LHCN-M2 (cell line): ENCODE measurements around the gene TDRD9. TPM values are rescaled to one million over a fixed set of nuclear protein-coding genes. Genes with fewer than 3 reads are reported as not detected.

Source experiments
- DNase-seq: peaks from one replicate; pipeline ENCODE4 v3.0.0-alpha.2; 2012; ENCODE audit warnings: low read depth
- total RNA-seq: library from RNA; depleted of rRNA; stranded (reverse); fragments of >200 nt; gene quantifications from 2 replicates; pipeline ENCODE4 v1.2.3, GENCODE V29; 2014

The TDRD9 gene
- total RNA-seq, 1 experiment from 2014 or later, result 3.5 TPM

DNA sequence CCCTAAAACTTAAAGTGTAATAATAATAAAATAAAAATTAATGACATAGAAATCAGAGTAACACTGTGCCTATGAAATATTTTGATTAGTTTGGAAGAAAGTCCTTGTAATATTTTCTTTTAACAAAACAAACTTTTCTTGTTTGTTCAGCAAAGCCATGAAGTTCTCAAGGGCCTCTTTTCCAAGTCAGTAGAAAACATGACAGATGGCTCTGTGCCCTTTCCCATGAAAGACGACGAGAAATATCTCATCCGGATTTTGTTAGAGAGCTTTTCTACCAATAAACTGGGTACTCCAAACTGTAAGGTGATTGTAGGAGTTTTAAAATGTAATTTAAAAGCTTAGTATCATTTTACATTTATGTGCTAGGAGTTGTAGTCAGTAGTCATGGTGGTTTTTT lies 102.7 kb downstream of the TDRD9 start:
- DNase-seq, result no peak

DNA sequence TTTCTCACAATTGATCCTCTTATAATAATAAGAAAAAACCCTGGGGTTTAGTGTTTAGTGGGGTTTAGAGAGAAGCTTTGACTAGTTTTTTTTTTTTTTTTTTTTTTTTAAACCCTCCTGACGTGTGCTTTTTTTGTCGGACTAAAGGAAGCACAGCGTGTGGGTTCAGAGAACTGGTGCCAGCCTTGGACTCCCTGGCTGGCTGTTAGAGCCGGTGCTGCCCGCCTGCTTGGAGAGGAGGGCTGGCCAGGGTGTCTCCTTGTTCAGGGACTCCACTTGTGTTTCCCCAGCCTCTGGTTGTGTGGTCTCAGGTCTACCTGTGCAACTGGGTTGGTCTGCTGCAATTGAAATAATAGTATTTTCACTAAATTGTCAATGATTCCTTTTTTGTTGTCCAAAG lies 103.1 kb downstream of the TDRD9 start:
- DNase-seq, result no peak

GRCh38 chr14:104034976-104035699 lies 106.9 kb downstream of the TDRD9 start:
- no peak for DNase-seq

- DNase-seq, result no peak
These were observed 108.0 kb downstream of the TDRD9 start for GRCh38 chr14:104036212-104036611.

GRCh38 chr14:104037074-104037473 lies 108.8 kb downstream of the TDRD9 start:
- no peak for DNase-seq

DNA sequence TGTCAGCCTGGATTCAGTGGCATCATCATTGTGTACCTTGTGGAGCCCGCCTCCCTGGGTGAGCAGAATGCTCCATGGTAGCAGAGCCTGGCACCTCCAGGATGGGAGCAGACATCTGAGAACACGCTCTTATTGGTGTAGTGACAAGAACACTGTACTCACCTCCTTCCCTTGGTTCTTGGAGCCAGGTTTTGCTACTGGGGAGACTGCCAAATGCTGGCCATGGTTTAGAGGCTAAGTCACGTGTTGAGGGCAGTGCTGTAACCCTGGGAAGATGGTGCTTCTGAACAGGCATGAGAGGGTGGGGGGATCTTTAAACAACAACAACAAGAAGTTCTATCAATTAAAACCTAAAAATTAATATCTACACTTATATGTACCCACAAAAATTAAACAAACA lies 109.6 kb downstream of the TDRD9 start:
- no peak for DNase-seq

GRCh38 chr14:104039214-104039613 lies 111.0 kb downstream of the TDRD9 start:
- no peak for DNase-seq

DNA sequence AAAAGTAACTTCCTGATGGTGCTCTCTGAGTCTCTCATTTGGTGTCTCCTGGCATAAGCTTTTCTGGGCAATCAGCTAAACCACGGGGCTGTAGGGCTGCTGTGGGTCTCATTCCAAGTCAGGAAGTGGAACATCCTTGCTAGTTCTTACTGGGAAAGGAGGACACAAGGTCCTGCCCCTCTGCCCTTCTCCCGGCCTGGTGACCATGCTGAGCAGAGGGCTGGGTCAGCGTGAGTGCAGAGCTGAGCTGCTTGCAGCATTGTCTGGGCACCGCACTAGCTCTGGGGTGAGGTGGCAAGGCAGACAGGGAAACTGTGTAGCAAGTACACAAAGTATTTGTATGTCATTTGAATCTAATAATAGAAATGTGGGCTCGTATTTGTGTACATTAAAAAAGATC lies 112.3 kb downstream of the TDRD9 start:
- peak; percentile 37 for DNase-seq

GRCh38 chr14:104041430-104042104 lies 113.3 kb downstream of the TDRD9 start:
- no peak for DNase-seq

DNA sequence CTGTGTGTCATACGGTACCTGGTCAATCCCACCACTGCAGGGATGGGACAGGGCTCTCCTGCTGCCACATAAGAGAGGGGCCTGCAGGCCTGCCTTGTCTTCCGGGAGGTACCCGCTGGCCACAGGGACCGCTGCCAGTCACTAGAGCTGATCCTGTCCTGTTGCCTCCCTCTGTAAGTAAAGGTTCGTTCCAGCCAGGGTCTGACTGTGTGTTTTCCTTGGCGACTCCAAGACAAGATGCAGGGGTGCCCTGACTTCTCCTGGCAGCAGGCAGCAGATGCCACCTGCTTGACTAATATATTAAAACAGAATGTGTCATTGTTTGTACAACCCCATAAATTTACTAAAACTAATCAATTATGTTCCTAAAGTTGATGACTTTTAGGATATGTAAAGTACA lies 115.8 kb downstream of the TDRD9 start:
- DNase-seq, result no peak

DNA sequence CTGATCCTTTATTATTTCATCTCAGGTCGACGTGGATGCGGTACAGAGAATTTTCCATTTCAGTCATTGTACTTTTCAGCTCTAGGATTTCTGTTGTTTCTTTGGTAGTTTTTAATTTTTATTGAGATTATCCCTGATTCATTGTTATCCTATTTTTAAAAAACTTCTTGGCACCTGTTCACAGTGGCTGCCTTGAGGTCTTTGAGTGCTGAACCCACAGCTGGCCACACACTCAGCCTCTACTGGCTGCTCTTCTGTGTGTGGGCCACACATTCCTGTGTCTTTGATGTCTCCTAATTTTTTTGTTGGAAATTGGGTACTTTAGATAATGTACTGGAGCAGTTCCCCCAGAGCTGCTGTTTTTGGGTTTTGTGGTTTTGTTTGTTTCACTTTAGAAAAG lies 119.5 kb downstream of the TDRD9 start:
- DNase-seq, result peak; percentile 71

- peak; percentile 97 for DNase-seq
These were observed 120.7 kb downstream of the TDRD9 start for GRCh38 chr14:104048758-104049507.

GRCh38 chr14:104049576-104050240 lies 121.5 kb downstream of the TDRD9 start:
- DNase-seq, result peak; percentile 22

DNA sequence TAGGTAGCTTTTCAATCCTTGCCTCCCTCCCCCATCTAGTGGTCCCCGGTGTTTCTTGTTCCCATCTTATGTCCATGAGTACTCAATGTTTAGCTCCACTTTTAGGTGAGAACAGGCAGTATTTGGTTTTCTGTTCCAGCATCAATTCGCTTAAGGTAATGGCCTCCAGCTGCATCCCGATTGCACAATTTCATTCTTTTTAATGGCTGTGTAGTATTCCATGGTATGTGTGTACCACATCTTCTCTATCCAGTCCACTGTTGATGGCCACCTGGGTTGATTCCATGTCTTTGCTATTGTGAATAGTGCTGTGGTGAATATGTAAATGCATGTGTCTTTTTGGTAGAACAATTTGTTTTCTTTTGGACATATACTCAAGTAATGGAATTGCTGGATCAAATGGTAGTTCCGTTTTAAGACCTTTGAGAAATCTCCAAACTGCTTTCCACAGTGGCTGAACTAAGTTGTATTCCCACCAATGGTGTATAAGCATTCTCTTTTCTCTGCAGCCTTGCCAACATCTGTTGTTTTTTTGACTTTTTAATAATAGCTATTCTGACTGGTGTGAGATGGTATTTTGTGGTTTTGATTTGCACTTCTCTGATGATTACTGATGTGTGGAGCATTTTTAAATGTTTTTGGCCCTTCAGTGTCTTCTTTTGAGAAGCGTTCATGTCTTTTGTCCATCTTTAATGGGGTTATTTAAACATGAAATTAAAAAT lies 123.0 kb downstream of the TDRD9 start:
- peak; percentile 81 for DNase-seq

DNA sequence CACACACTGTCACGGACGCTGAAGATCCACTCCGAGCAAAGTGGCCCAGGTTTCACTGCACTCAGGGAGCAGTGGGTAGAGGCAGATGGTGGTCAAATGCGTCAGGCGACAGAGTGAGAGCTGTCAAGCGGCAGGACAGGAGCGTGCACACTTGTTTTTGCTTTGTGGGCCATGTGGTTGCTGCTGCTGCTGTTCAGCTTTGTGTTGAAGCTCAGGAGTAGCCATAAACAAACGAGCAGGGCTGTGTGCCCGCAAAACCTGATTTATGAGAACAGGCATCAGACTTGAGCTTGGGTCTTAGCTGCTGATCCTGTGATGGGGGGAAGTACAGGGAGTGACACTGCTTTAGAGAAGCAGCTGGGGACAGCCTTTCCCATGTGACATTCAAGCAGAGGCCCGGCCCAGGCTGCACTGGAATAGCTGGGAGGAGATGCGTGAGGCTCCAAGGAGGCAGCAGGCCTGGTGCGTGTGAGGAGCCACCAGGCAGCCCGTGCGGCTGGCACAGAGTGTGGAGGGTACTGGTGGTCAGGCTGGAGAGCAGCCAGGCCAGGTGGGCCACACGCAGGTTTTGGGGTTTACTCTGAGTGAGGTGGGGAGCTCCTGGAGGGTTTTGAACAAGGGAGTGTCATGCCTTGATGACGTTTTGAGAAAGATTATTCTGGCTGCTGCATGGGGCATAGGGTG lies 126.1 kb downstream of the TDRD9 start:
- no peak for DNase-seq

DNA sequence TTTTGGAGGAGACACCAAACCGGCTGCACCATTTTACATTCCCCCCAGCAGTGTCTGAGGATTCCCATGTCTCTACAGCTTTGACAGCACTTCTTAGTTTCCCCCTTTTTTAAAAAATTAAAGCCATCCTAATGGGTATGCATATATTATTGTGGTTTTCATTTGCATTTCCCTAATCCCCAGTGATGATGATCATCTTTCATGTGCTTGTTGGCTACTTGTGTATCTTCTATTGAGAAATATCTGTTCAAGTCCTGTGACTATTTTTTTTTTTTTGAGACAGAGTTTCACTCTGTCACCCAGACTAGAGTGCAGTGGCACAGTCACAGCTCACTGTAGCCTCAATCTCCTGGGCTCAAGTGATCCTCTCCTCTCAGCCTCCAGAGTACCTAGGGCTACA lies 134.0 kb downstream of the TDRD9 start:
- no peak for DNase-seq

- DNase-seq, result no peak
These were observed 135.7 kb downstream of the TDRD9 start for GRCh38 chr14:104064003-104064402.

GRCh38 chr14:104066279-104066678 lies 138.0 kb downstream of the TDRD9 start:
- no peak for DNase-seq

DNA sequence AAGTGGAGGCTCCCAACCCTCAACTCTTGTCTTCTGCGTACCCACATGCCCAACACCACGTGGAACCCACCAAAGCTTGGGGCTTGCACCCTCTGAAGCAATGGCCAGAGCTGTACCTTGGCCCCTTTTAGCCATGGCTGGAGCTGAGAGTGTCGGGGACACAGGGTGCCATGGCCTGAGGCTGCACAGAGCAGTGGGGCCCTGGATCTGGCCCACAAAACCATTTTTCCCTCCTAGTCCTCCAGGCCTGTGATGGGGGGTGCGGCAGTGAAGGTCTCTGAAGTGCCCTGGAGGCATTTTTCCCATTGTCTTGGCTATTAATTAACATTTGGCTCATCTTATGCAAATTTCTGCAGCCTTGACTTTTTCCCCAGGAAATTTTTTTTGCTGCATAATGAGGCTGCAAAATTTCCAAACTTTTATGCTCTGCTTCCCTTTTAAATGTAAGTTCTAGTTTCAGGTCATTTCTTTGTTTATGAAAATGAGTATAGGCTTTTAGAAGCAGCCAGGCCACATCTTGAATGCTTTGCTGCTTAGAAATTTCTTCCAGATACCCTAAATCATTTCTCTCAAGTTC lies 138.6 kb downstream of the TDRD9 start:
- no peak for DNase-seq

DNA sequence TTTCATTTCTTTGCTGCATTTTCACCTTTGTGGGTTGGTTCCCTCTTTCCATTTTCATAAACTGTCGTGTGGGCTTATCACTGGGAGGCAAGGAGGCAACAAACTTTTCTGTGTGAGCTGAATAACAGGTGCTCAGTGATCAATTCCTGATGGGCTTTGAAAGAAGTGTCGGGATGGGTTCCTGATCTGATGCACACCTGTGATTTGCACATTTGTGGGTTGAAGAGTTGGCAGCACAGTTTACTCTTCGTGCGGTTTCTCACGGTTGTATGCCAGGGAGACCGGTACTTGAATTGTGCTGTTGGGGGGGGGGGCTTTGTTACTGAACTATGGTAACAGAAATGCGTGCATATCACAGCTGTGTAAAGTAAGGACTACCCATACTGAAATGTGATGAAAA lies 141.3 kb downstream of the TDRD9 start:
- no peak for DNase-seq
